ENCODE results near the gene RASSF1.

The RASSF1 gene

GRCh38 chr3:50296721-50297383, 43.8 kb downstream of the RASSF1 start:
- no peak overlapping the region for H3K27ac Mint-ChIP-seq (ENCODE audit: low read depth)
- no peaks in the 10 kb centered on the region for H3K27me3 Mint-ChIP-seq
- DNase-seq (ENCODE audit: low spot score in 2 of 2) (no peak), ATAC-seq (replicated peaks; ENCODE audit: extremely low read depth, poor library complexity, severe bottlenecking) (no peak)
- H3K4me3 Mint-ChIP-seq = no peak overlapping the region
- H3K9me3 Mint-ChIP-seq = no peaks in the 10 kb centered on the region
- peaks cover 33% of the 10 kb centered on the region for H3K4me1 Mint-ChIP-seq
- H3K36me3 Mint-ChIP-seq (ENCODE audit: insufficient read depth) = peaks cover 6% of the 10 kb centered on the region

GRCh38 chr3:50295553-50296431, 44.8 kb downstream of the RASSF1 start:
- Mint-ChIP-seq H3K27ac (ENCODE audit: low read depth) (no peak overlapping the region), H3K4me1 (peaks cover 40% of the 10 kb centered on the region), H3K9me3 (no peaks in the 10 kb centered on the region), H3K27me3 (no peaks in the 10 kb centered on the region), H3K4me3 (no peak overlapping the region), H3K36me3 (ENCODE audit: insufficient read depth) (peaks cover 6% of the 10 kb centered on the region)
- DNase-seq (ENCODE audit: low spot score in 2 of 2) (no peak), ATAC-seq (replicated peaks; ENCODE audit: extremely low read depth, poor library complexity, severe bottlenecking) (no peak)

DNA sequence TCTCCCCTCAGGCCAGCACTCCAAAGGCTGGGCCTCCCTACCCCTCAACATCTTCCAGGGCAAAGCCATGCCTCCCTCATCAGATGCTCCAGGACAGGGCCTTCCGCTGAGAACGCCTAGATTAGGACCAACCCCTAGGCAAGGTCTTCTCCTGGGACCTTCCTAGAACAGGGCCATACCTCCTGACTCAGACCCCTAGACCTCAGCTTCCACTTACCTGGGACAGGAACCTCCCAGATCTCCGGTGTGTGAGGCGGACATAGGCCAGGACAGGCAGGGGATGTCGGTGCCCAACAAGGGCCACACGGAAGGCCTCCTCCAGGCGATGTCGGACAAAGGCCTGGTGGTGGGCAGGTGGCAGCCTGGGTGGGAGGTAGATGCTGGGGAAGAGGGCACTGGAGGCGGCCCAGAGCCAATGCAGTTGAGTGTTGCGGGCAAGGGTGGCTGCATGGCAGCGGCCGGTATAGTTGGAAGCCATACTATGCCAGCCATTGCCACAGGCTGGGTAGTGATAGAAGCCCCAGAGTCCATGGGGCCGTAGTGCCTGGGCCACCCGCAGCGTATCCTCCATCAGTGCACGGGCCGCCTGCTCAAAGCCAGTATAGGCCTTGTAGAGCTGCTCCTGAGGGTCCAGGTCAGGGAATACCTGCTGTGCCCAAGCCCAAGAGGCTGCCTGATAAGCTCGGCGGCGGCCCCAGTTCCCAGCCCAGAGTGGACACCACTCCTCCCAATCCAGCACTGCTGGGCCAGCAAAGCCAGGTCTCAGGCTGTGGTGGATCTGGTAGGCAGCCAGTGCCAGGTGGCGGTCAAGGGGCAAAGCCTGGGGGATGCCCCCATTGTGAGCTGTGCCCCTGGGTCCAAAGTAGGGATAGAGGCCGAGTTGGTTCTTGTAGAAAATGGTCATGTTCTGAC, 45.9 kb downstream of the RASSF1 start:
- Mint-ChIP-seq H3K9me3 (no peaks in the 10 kb centered on the region), H3K27me3 (no peaks in the 10 kb centered on the region), H3K4me1 (peaks cover 32% of the 10 kb centered on the region), H3K27ac (ENCODE audit: low read depth) (no peak overlapping the region), H3K4me3 (no peak overlapping the region), H3K36me3 (ENCODE audit: insufficient read depth) (peaks cover 6% of the 10 kb centered on the region)
- ATAC-seq (replicated peaks; ENCODE audit: extremely low read depth, poor library complexity, severe bottlenecking) = no peak
- no peak for DNase-seq (ENCODE audit: low spot score in 2 of 2)

GRCh38 chr3:50294089-50294488, 46.5 kb downstream of the RASSF1 start:
- Mint-ChIP-seq H3K36me3 (ENCODE audit: insufficient read depth) (peaks cover 4% of the 10 kb centered on the region), H3K4me3 (no peak overlapping the region), H3K27ac (ENCODE audit: low read depth) (no peak overlapping the region), H3K9me3 (no peaks in the 10 kb centered on the region), H3K27me3 (no peaks in the 10 kb centered on the region), H3K4me1 (peaks cover 27% of the 10 kb centered on the region)
- ATAC-seq (replicated peaks; ENCODE audit: extremely low read depth, poor library complexity, severe bottlenecking) = no peak
- DNase-seq (ENCODE audit: low spot score in 2 of 2) = no peak

DNA sequence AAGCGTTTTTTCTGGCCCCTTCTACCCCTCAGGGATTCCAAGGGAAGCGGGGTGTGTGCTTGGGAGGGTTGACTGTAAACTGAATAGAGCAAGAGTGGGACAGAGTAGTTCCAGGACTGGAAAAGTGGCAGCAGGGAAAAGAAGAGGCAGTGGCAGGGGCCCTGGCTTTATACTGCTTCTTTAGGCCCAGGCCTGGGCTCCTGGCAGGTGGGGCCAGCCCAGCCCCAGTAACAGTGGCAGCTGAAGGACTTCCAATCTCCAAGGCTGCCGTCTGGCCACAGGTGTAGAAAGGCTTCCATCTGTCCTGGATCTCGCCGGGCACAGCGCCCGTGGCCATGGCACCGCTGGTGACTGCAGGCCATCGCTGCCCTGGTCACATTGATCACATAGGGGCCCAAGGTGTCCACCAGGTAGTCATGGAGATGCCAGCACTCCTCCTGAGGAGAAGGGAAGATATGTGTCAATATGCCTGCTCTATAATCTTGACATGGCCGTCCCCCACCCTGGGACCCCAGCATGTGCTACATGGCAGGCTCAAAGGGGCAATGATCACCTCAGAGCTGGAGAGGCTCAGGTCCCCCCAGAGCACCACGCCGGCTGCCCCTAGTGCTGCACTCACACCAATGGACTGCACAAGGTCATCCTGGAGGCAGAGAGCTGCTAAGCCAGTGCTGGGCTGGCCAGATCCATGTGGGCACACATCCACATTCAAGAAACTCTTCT, 47.4 kb downstream of the RASSF1 start:
- Mint-ChIP-seq H3K27me3 (no peaks in the 10 kb centered on the region), H3K27ac (ENCODE audit: low read depth) (peak overlapping the region; percentile 95), H3K4me1 (peaks cover 21% of the 10 kb centered on the region), H3K9me3 (no peaks in the 10 kb centered on the region), H3K4me3 (peak overlapping the region; percentile 86), H3K36me3 (ENCODE audit: insufficient read depth) (peaks cover 5% of the 10 kb centered on the region)
- no peak for DNase-seq (ENCODE audit: low spot score in 2 of 2)
- no peak for ATAC-seq (replicated peaks; ENCODE audit: extremely low read depth, poor library complexity, severe bottlenecking)

- Mint-ChIP-seq H3K4me3 (peak within 1 kb of the TSS; percentile 86), H3K36me3 (ENCODE audit: insufficient read depth) (peaks cover 8% of the 10 kb centered on the region), H3K4me1 (peaks cover 18% of the 10 kb centered on the region), H3K9me3 (no peaks in the 10 kb centered on the region), H3K27me3 (no peaks in the 10 kb centered on the region), H3K27ac (ENCODE audit: low read depth) (peak within 1 kb of the TSS; percentile 95)
- peak; percentile 84 to 93 for DNase-seq (ENCODE audit: low spot score in 2 of 2)
- peak; percentile 100 for ATAC-seq (replicated peaks; ENCODE audit: extremely low read depth, poor library complexity, severe bottlenecking)
Measured at GRCh38 chr3:50292159-50293078, 48.2 kb downstream of the RASSF1 start, which contains the start of gene IFRD2. Gene IFRD2, minus strand, starts transcription at chr3:50292429. Its CDS starts 155 bp downstream, at chr3:50292274.

GRCh38 chr3:50290161-50290641, 50.4 kb downstream of the RASSF1 start:
- ATAC-seq (replicated peaks; ENCODE audit: extremely low read depth, poor library complexity, severe bottlenecking) (no peak), DNase-seq (ENCODE audit: low spot score in 2 of 2) (no peak)
- Mint-ChIP-seq H3K4me1 (peaks cover 18% of the 10 kb centered on the region), H3K36me3 (ENCODE audit: insufficient read depth) (peaks cover 13% of the 10 kb centered on the region), H3K27me3 (no peaks in the 10 kb centered on the region), H3K27ac (ENCODE audit: low read depth) (no peak overlapping the region), H3K9me3 (no peaks in the 10 kb centered on the region), H3K4me3 (no peak overlapping the region)

DNA sequence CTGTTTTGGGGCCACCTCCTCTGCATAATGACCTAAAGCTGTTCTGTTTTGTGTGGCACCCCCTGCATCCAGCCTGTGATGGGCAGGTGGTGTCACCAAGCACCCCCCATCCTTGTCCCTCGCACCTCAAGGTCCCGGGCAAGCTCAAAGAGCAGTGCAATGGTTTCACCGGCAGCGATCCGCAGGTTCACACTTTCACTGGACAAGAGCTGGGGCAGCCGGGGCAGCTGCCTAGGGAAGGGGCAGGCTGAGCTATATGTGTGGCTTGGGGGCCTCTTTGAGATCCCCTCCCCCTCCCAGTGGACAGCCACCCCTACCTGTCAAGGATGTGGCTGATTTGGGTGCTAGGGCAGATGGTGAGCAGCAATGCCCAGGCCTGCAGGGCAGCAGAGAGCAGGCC, 51.5 kb downstream of the RASSF1 start:
- no peaks in the 10 kb centered on the region for H3K9me3 Mint-ChIP-seq
- no peaks in the 10 kb centered on the region for H3K27me3 Mint-ChIP-seq
- ATAC-seq (replicated peaks; ENCODE audit: extremely low read depth, poor library complexity, severe bottlenecking) = no peak
- peaks cover 13% of the 10 kb centered on the region for H3K36me3 Mint-ChIP-seq (ENCODE audit: insufficient read depth)
- DNase-seq (ENCODE audit: low spot score in 2 of 2) = no peak
- peaks cover 18% of the 10 kb centered on the region for H3K4me1 Mint-ChIP-seq
- H3K27ac Mint-ChIP-seq (ENCODE audit: low read depth) = no peak overlapping the region
- peak overlapping the region; percentile 2 for H3K4me3 Mint-ChIP-seq

GRCh38 chr3:50288387-50289007, 52.1 kb downstream of the RASSF1 start:
- H3K4me3 Mint-ChIP-seq = no peak overlapping the region
- H3K27ac Mint-ChIP-seq (ENCODE audit: low read depth) = no peak overlapping the region
- H3K4me1 Mint-ChIP-seq = peaks cover 18% of the 10 kb centered on the region
- DNase-seq (ENCODE audit: low spot score in 2 of 2) (no peak), ATAC-seq (replicated peaks; ENCODE audit: extremely low read depth, poor library complexity, severe bottlenecking) (no peak)
- H3K36me3 Mint-ChIP-seq (ENCODE audit: insufficient read depth) = peaks cover 13% of the 10 kb centered on the region
- no peaks in the 10 kb centered on the region for H3K27me3 Mint-ChIP-seq
- no peaks in the 10 kb centered on the region for H3K9me3 Mint-ChIP-seq

- Mint-ChIP-seq H3K27me3 (no peaks in the 10 kb centered on the region), H3K27ac (ENCODE audit: low read depth) (no peak overlapping the region), H3K4me3 (no peak overlapping the region), H3K4me1 (peaks cover 8% of the 10 kb centered on the region), H3K9me3 (no peaks in the 10 kb centered on the region), H3K36me3 (ENCODE audit: insufficient read depth) (peaks cover 9% of the 10 kb centered on the region)
- ATAC-seq (replicated peaks; ENCODE audit: extremely low read depth, poor library complexity, severe bottlenecking) = no peak
- DNase-seq (ENCODE audit: low spot score in 2 of 2) = no peak
Measured at GRCh38 chr3:50287262-50287661, 53.4 kb downstream of the RASSF1 start.
